GM12801 (cell line): ENCODE results near the gene OR7A5.
"Not testable (repeated sequence)": the region's sequence is repeated elsewhere in the genome, so short reads cannot be mapped to it uniquely, and the experiment has no call there.

ENCODE experiments used
- TF ChIP-seq, protein P1 (sequence below): IDR thresholded peaks from one replicate; pipeline ENCODE4 v1.5.1; 2011; ENCODE audit warnings: control low read depth; ENCODE audit not compliant: insufficient read length; ENCODE audit errors: extremely low read depth

OR7A5 gene

DNA sequence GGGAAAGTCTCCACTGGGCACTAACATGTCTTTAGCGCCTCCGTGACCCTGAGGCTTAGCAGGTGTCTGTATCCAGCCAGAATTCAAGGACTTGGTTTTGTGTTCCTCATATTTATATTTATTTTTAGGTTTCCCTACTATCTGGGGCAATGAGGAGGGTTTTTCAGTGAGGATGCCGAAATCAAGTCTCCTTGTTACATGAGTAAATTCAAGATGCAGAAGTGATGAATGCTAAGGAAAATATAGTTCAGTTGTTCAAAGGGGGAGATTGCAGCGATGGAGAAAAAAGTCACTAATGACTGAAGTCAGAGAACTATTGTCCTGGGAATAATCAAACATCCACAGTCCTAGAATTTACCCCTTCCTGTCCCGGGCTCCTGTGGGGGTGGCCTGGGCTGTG, 55.8 kb downstream of the OR7A5 start:
- TF ChIP-seq, protein P1, sequence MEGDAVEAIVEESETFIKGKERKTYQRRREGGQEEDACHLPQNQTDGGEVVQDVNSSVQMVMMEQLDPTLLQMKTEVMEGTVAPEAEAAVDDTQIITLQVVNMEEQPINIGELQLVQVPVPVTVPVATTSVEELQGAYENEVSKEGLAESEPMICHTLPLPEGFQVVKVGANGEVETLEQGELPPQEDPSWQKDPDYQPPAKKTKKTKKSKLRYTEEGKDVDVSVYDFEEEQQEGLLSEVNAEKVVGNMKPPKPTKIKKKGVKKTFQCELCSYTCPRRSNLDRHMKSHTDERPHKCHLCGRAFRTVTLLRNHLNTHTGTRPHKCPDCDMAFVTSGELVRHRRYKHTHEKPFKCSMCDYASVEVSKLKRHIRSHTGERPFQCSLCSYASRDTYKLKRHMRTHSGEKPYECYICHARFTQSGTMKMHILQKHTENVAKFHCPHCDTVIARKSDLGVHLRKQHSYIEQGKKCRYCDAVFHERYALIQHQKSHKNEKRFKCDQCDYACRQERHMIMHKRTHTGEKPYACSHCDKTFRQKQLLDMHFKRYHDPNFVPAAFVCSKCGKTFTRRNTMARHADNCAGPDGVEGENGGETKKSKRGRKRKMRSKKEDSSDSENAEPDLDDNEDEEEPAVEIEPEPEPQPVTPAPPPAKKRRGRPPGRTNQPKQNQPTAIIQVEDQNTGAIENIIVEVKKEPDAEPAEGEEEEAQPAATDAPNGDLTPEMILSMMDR: no peak

DNA sequence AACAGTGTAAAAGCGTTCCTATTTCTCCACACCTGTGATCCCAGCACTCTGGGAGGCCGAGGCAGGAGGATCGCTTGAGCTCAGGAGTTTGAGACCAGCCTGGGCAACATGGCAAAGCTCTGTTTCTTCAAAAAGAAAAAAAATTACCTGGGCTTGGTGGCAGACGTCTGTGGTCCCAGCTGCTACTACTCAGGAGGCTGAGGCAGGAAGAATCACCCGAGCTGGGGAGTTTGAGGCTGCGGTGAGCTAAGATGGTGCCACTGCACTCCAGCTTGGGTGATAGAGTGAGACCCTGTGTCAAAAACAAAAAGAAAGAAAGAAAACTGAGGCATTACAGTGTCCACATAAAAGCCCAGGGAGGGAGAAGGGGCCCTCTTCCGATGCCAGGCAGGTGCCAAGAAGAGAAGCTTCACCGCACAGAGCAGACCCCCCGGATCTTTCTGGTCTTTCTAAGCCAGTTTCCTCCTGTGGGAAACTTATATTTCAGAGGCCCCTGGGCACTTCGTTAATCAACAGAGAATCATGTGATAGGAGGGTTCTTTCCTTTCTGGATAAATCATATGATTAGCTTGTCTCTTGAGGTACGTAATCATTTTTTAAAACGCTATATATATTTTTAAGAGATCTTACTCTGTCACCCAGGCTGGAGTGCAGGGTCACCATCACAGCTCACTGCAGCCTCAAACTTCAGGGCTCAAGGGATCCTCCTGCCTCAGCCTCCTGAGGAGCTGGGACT, 56.7 kb downstream of the OR7A5 start, which contains the start of gene ADGRE2:
Gene ADGRE2, minus strand, starts transcription at position 451 of the 736 bp plus-strand sequence. CDS start 1,804 bp downstream, outside the sequence.
- TF ChIP-seq, protein P1: not testable (repeated sequence)
